ENCODE measurements around the gene PRKG2.

Gene PRKG2

GRCh38 chr4:81096566-81096965, 118.5 kb downstream of the PRKG2 start:
- DNase-seq (ENCODE audit: low read depth in 2 of 2): no peak

- no peak for DNase-seq (ENCODE audit: low read depth in 2 of 2)
Observed at GRCh38 chr4:81095389-81095788, 119.6 kb downstream of the PRKG2 start.

DNA sequence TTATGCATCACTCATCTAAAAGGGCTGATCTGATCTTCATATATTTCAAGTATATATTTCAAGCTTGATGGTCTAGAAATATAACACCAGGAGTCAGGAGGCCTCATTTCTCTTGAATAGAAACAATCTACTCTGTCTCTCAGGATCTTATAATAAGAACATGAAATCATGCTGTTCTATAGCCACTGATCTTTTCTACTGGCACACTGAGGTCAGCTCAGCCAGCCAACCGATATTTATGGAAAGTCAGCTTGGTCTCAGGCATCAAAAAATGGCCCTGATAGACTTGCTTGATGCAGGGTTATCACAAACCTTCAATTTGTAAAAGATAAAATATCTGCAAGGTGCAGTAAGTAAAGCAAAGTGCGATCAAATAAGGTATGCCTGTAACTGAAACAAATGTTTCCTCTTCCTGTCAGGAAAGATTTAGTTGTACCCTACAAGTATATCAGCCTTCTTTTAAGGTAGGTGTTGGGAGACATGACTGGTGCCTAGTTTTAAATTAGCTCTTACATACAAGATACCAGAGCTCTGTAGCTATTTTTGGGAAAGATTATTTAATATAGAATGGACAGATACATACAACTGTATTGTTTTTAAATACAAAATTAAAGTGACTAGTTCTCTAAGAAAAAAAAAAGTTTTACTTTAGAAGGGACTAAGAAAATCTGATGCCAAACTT, 121.2 kb downstream of the PRKG2 start:
- no peak for DNase-seq (ENCODE audit: low read depth in 2 of 2)

DNA sequence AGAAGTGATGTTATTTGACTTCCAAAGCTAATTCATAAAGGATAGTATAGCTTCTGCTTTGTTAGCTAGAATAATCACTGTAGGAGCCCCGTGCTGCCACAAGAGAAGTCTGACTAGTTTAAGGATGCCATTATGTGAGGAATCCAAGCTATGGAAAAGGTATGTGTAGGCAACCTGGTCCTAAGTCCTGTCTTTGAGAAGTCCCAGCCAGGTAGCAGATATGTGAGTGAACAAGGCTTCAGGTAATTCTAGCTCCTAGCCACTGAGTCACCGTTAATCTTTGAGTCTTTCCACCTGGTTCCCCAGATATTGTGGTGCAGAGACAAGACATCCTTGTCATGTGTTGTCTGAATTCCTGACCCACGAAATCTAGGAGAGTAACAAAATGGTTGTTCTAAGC, 129.0 kb downstream of the PRKG2 start:
- DNase-seq (ENCODE audit: low read depth in 2 of 2): no peak

GRCh38 chr4:81085291-81085690, 129.7 kb downstream of the PRKG2 start:
- no peak for DNase-seq (ENCODE audit: low read depth in 2 of 2)

GRCh38 chr4:81084634-81085033, 130.4 kb downstream of the PRKG2 start:
- no peak for DNase-seq (ENCODE audit: low read depth in 2 of 2)

GRCh38 chr4:81084029-81084428, 131.0 kb downstream of the PRKG2 start:
- DNase-seq (ENCODE audit: low read depth in 2 of 2): no peak

DNA sequence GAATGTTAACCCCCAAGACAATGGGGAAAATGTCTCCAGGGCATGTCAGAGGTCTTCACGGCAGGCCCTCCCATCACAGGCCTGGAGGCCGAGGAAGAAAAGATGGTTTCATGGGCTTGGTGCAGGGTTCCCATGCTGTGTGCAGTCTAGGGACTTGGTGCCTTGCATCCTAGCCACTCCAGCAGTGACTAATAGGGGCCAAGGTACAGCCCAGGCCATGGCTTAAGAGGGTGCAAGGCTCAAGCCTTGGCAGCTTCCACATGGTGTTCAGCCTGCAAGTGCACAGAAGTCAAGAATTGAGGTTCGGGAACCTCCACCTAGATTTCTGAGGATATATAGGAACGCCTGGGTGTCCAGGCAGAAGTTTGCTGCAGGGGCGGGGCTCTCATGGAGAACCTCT, 133.9 kb downstream of the PRKG2 start:
- DNase-seq (ENCODE audit: low read depth in 2 of 2): no peak

DNA sequence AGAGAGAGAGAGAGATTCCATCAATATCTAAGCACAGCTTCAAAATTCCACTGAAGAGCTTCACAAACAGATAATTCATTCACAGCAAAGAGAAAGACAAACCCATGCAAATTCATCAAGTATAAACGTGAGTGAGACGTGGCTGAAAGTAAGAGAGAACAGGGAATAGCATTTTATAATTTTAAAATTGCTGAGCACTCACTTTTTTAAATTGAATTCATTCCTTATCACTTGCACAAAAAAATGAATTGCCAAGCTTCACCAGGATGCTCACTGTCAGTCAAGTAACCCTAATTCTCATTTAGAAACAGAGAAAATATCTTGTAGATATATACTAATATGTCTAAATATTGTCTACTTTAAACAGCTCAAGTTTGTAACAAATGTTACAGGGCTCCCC, 144.0 kb downstream of the PRKG2 start:
- no peak for DNase-seq (ENCODE audit: low read depth in 2 of 2)

DNA sequence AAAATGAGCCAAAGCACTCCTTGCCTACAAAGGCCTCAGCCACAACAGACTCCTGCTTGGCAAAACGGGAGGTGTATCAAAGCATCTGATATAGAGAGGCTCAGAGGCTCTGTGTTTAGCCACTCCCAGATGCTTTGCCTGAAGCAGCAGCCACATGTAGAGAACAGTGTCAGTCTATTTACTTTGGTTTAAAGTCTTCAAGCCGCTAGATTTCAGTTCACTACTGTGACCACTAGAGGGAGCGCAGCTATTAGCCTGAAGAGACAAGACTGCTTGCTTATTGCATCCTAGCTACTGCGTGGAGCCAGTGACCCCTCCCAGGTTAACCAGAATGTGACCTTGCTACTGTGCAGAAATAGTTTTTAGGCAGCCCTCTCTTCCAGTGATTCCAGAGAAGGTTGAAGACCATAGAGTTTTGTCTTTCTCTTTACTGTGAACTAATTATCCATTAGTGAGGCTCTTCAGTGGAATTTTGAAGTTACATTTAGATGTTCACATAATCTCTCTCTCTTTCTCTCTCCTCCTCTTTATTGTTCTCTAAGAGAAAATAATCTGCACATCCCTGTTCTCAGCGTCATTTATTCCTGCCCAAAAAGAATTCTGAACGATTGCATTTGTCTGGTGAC, 145.2 kb downstream of the PRKG2 start:
- peak; percentile 9 to 14 for DNase-seq (ENCODE audit: low read depth in 2 of 2)

- no peak for DNase-seq (ENCODE audit: low read depth in 2 of 2)
Observed at GRCh38 chr4:81065446-81065845, 149.6 kb downstream of the PRKG2 start.

- no peak for DNase-seq (ENCODE audit: low read depth in 2 of 2)
Observed at GRCh38 chr4:81062001-81062400, 153.0 kb downstream of the PRKG2 start.

- no peak for DNase-seq (ENCODE audit: low read depth in 2 of 2)
Observed at GRCh38 chr4:81061344-81061730, 153.7 kb downstream of the PRKG2 start.

- DNase-seq (ENCODE audit: low read depth in 2 of 2): no peak
Observed at GRCh38 chr4:81060587-81061343, 154.3 kb downstream of the PRKG2 start.

- no peak for DNase-seq (ENCODE audit: low read depth in 2 of 2)
Observed at GRCh38 chr4:81058621-81059020, 156.4 kb downstream of the PRKG2 start.

DNA sequence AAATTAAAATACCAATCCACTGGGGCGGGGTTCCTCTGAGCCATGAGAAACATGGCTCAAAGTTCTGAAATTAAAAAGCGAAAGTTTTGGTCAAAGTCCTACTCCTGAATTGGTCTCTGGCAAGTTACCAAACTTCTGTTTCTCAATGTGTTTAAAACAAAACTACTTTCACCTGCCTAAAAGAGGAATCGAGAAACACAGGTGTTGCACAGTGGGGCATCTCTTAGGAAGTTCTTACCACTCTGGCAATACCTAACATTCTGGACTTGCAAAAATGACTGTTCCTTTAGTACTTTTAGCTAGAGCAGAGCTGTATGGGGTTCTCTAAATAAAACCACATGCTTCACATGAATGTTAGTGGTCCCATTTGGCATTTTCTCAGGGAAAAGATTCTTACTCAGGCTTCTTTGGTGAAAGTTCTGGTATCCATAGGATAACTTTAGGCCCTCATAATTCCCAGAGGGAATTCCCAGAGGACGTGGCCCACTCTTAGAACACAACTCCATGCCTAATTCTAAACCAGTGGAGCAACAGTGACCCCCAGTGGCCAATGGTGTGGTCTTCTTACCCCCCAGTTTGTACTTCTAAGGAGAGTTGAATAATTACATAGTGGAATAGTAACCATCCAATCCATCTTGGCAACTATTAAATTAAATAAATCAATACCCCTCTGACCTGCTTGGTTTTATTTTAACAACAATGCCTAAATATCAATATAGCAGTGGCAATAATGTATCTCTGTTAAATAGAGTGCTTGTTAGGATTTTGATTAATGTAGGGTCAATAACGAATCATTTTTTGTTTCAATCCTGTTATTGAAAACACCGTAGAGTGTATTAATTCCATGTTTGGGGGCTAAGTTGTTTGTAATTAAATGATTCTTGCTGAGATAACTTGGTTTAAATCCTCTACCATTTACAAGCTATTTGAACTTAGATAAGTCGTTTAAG, 162.6 kb downstream of the PRKG2 start:
- peak in 1 of 2 donors; percentile 10 for DNase-seq (ENCODE audit: low read depth in 2 of 2)

DNA sequence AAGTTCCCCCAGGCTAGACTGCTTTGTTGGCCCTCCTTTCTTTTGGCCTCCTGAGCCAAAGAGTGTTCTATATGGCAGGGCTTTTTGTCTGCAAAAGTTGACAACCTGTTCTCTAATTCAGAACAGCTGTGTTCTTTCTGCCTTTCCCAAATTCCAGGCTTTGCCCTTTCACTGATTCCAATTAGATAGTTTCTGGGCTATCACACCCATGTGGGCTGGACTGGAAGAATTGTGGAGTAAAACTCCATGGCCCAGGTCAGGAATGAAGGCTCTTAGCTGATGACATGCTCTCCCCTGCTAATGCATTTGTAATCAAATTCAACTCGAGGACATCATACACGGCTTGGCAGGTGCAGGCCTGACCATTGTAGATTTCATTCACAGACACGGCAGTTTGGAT, 165.1 kb downstream of the PRKG2 start:
- no peak for DNase-seq (ENCODE audit: low read depth in 2 of 2)

GRCh38 chr4:81049330-81049729, 165.7 kb downstream of the PRKG2 start:
- DNase-seq (ENCODE audit: low read depth in 2 of 2): no peak

GRCh38 chr4:81042578-81043365, 172.2 kb downstream of the PRKG2 start:
- DNase-seq (ENCODE audit: low read depth in 2 of 2): no peak

DNA sequence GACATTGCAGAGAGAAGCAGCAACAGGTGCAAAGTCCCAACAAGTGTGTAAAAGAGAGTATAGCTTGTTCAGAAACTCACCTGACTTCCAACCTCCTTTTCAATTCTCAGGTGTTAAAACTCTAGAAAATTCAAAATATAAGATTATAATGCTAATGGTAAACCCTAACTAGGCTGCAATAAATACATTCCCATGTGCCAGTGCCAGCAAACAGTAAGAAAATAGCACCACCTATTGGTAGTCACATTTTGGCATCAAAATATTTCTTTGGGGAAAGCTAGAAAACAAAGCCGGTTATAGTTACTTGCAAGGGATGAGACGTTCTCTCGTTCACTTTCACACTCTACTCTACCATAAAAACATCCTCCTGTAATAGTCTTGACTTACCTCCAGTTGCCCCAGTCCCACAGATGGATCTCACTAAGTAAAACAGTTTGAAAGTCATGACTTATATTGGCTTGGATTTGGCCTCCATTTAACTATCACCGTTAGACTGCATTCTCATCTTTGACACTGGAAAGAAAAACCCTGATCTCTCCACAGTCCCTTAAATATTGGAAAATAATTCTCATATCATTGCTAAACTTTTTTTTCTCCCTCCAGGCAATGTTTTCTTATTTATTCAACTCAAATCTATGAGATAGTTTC, 174.9 kb downstream of the PRKG2 start:
- no peak for DNase-seq (ENCODE audit: low read depth in 2 of 2)

Data from stimulated activated CD8-positive, alpha-beta memory T cell treated with anti-CD3 and anti-CD28 coated beads, Interleukin-7, amount 100 ng/mL, for 1 hour (primary cell).